Left ventricle myocardium superior (tissue), 1 donor: ENCODE measurements around the gene TBC1D21. TPM values are rescaled to one million over a fixed set of nuclear protein-coding genes. Genes with fewer than 3 reads are reported as not detected.

Experiments
- total RNA-seq: library from RNA; stranded (reverse); fragmentation: NEBNext Ultra II Directional; extraction: Animal tissue kit (Norgen Biotek cat#: 25700); gene quantifications from one replicate; pipeline ENCODE4 v1.2.1, GENCODE V29; 2021
- donor health status: DM: no; HTN: yes; CAD: no; lungs with severe emphysema.

TBC1D21 gene
- total RNA-seq, 1 donor from 2014 or later: not detected

Other genes starting within 250 kb of the TBC1D21 start
- 203 TPM for gene NPTN, start 240.2 kb upstream of the TBC1D21 start, total RNA-seq
- 39.0 TPM for gene CD276, start 189.2 kb upstream of the TBC1D21 start, total RNA-seq
- gene INSYN1, start 120.2 kb upstream of the TBC1D21 start, total RNA-seq: 168 TPM
- gene LOXL1, start 52.9 kb downstream of the TBC1D21 start, total RNA-seq: 12.9 TPM
- gene STOML1, start 118.7 kb downstream of the TBC1D21 start, total RNA-seq: 26.9 TPM
- 20.8 TPM for gene PML, start 121.2 kb downstream of the TBC1D21 start, total RNA-seq
- not detected for gene GOLGA6A, start 209.0 kb downstream of the TBC1D21 start, total RNA-seq